Fibroblast of lung (primary cell): ENCODE data around the gene CCR3.

Experiments
- EZH2 ChIP-seq: IDR thresholded peaks from 2 replicates; pipeline ENCODE4 v1.5.1; 2012; ENCODE audit warnings: low read length, control low read depth, mild to moderate bottlenecking; ENCODE audit errors: missing control alignments
- TF ChIP-seq, protein P1 (sequence below), 2 donors: IDR thresholded peaks in 1 of 2; conservative IDR thresholded peaks in 1 of 2; 1 replicate in 1 of 2; 2 replicates in 1 of 2; pipeline ENCODE4 v1.5.1; 2011 to 2012; ENCODE audit warnings: low read length in 2 of 2, control low read depth in 1 of 2, inconsistent platforms in 1 of 2, low read depth in 1 of 2, mild to moderate bottlenecking in 1 of 2

DNA sequence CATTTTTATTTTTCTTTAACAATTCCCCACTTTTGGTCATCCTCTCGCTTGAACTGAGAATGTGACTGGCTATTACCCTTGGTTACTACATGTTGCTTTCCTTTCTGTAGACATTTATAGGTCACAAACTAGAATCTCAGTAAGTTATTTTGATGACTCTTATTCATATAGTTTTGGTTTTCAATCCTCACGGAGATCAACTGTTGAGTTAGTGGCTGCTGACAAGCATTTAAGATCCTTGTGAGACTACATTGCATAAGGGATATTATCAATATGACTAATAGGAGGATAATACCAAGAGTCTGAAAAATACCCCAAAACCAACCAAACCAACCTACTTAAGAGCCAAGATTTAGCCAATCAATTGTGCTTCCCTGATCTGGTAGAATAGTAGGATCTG is 16.3 kb downstream of the CCR3 start:
- no peak for TF ChIP-seq EZH2
- TF ChIP-seq, protein P1, sequence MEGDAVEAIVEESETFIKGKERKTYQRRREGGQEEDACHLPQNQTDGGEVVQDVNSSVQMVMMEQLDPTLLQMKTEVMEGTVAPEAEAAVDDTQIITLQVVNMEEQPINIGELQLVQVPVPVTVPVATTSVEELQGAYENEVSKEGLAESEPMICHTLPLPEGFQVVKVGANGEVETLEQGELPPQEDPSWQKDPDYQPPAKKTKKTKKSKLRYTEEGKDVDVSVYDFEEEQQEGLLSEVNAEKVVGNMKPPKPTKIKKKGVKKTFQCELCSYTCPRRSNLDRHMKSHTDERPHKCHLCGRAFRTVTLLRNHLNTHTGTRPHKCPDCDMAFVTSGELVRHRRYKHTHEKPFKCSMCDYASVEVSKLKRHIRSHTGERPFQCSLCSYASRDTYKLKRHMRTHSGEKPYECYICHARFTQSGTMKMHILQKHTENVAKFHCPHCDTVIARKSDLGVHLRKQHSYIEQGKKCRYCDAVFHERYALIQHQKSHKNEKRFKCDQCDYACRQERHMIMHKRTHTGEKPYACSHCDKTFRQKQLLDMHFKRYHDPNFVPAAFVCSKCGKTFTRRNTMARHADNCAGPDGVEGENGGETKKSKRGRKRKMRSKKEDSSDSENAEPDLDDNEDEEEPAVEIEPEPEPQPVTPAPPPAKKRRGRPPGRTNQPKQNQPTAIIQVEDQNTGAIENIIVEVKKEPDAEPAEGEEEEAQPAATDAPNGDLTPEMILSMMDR (conservative IDR thresholded peaks at IDR 0.05 in 1 of 2, IDR thresholded peaks at IDR 0.05 in 1 of 2; ENCODE audit: low read depth in 1 of 2, low read length in 2 of 2): no peak
